Right lobe of liver (tissue), 4 donors: ENCODE data around the gene GALNT10.

Experiments
- CTCF ChIP-seq, 4 donors: fragments of 200-600 bp in 3 of 4; fragments of 450-650 bp in 1 of 4; IDR thresholded peaks; one replicate each; pipeline versions ENCODE4 v1.5.1 to v1.8.0; 2016 to 2022; ENCODE audit warnings: antibody characterized with exemption in 4 of 4, mild to moderate bottlenecking in 2 of 4
- POLR2A ChIP-seq: fragments of 450-650 bp; IDR thresholded peaks from one replicate; pipeline ENCODE4 v1.6.1; 2017; ENCODE audit warnings: antibody characterized with exemption, mild to moderate bottlenecking
- donor health status: DM: no; HTN: no; CAD: no.
- donor health status: DM: no; HTN: no; CAD: no.
- donor health status: DM: no; HTN: yes; CAD: no.

DNA sequence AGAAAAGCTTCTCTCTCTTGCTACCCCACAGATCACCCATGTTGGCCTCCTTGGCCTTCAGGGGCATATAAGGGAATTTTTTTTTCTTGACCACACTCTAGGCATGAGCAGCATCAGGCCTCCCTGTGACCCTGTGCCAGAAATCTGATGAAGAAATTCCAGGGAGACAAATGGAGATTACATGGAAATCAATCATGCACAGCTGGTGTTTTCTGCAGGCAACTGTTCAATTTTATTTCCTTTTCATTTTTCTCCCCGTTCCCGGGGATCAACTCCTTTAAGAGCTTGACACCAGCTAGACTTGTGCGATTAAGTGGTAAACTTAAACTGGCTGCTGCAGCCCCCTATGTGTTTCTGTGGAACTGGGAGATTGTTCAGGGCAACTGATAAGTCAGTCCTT, 59.3 kb downstream of the GALNT10 start:
- TF ChIP-seq CTCF (IDR thresholded peaks at IDR 0.05) (no peak), POLR2A (no peak)
